ENCODE data around the gene RGS17.

DNA sequence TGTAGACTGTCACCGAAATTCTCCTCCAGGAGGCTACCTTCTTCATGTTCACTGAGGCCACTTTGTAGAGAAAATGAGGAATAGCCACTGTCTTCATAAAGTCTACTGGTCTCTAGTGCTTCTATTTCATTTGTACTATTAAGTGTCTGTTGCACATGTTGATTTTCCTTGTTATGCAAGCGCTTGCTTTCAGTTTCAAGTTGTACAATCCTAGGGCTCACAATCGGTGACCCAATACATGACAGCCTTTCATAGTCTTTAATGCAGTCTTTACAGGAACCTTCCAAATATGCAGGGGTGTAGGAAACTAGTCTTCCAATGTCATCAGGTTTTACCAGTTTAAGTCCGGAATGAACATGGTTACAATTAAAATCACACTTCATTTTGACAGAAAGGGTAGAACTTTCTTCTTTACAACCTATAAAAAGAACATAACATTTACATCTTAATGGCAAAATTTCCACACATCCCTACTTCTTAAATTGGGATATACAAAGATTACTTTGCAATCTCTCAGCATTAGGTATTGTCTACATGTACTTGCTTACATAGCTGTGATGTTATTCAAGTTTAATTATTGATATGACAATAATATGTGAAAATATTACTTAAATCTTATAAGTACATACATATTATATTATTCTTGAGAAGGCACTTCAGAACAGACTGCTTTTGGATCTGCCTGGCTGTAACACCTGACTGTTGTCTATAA lies 155.7 kb downstream of the RGS17 start:
- TF ChIP-seq, protein P1, sequence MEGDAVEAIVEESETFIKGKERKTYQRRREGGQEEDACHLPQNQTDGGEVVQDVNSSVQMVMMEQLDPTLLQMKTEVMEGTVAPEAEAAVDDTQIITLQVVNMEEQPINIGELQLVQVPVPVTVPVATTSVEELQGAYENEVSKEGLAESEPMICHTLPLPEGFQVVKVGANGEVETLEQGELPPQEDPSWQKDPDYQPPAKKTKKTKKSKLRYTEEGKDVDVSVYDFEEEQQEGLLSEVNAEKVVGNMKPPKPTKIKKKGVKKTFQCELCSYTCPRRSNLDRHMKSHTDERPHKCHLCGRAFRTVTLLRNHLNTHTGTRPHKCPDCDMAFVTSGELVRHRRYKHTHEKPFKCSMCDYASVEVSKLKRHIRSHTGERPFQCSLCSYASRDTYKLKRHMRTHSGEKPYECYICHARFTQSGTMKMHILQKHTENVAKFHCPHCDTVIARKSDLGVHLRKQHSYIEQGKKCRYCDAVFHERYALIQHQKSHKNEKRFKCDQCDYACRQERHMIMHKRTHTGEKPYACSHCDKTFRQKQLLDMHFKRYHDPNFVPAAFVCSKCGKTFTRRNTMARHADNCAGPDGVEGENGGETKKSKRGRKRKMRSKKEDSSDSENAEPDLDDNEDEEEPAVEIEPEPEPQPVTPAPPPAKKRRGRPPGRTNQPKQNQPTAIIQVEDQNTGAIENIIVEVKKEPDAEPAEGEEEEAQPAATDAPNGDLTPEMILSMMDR (IDR thresholded peaks at IDR 0.05): no peak
- TF ChIP-seq POLR2A (IDR thresholded peaks at IDR 0.05): no peak

Data from thyroid gland (tissue), 4 donors.